Bronchial epithelial cell (primary cell): ENCODE data around the gene EFR3B. TPM values are rescaled to one million over a fixed set of nuclear protein-coding genes. Genes with fewer than 3 reads are reported as not detected.

ENCODE experiments used
- DNase-seq: peaks from one replicate; pipeline ENCODE4 v3.0.0-alpha.2; 2010; ENCODE audit warnings: low read depth
- FAIRE-seq: peaks from 2 replicates; lab custom pipeline; 2011; peaks lifted over from hg19 to GRCh38; lab: Jason Lieb, UNC
- H3K27me3 ChIP-seq: 2 replicates; pipeline ENCODE4 v1.5.1; 2011; ENCODE audit warnings: low read length; ENCODE audit not compliant: control insufficient read depth, insufficient read depth
- H3K36me3 ChIP-seq: 2 replicates; pipeline ENCODE4 v1.5.1; 2011; ENCODE audit warnings: low read length; ENCODE audit not compliant: control insufficient read depth, insufficient read depth
- H3K4me3 ChIP-seq: 2 replicates; pipeline ENCODE4 v1.5.1; 2011; ENCODE audit warnings: mild to moderate bottlenecking, low read depth, low read length, control low read depth
- total RNA-seq: library from RNA; depleted of rRNA; stranded (reverse); fragments of >200 nt; gene quantifications from 2 replicates; pipeline ENCODE4 v1.2.1, GENCODE V29; 2014
- TF ChIP-seq, protein P1 (sequence below): IDR thresholded peaks from 2 replicates; pipeline ENCODE4 v1.5.1; 2011; ENCODE audit warnings: mild to moderate bottlenecking, moderate library complexity, low read length, control low read depth, inconsistent platforms; ENCODE audit not compliant: insufficient read depth, severe bottlenecking

Gene EFR3B
- total RNA-seq, 1 donor from 2014 or later: not detected

DNA sequence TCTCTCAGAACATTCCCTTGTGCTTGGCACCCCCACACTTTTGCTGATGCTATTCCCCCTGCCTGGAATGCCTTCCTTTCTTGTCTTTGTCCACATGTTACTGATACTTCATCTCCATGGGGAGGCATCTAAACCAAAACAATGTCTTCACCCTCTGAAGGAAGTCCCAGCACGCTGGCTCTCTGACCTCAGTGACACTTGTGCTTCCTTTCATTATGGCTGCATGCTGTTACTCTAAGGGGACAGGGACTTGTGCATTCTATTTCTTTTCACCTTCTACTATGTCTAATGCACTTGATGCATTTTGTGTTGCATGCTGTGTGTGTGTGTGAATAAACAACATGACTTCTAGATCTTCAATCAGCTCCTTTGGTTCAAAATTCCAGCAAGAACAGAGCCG lies 24.6 kb downstream of the EFR3B start:
- Histone ChIP-seq H3K36me3 (no peaks in the 10 kb centered on the region), H3K4me3 (no peak overlapping the region), H3K27me3 (peaks cover 2% of the 10 kb centered on the region)
- FAIRE-seq (no peak), DNase-seq (no peak)
- TF ChIP-seq, protein P1, sequence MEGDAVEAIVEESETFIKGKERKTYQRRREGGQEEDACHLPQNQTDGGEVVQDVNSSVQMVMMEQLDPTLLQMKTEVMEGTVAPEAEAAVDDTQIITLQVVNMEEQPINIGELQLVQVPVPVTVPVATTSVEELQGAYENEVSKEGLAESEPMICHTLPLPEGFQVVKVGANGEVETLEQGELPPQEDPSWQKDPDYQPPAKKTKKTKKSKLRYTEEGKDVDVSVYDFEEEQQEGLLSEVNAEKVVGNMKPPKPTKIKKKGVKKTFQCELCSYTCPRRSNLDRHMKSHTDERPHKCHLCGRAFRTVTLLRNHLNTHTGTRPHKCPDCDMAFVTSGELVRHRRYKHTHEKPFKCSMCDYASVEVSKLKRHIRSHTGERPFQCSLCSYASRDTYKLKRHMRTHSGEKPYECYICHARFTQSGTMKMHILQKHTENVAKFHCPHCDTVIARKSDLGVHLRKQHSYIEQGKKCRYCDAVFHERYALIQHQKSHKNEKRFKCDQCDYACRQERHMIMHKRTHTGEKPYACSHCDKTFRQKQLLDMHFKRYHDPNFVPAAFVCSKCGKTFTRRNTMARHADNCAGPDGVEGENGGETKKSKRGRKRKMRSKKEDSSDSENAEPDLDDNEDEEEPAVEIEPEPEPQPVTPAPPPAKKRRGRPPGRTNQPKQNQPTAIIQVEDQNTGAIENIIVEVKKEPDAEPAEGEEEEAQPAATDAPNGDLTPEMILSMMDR: no peak

- FAIRE-seq (no peak), DNase-seq (no peak)
- TF ChIP-seq, protein P1: no peak
- Histone ChIP-seq H3K27me3 (peaks cover 2% of the 10 kb centered on the region), H3K4me3 (no peak overlapping the region), H3K36me3 (no peaks in the 10 kb centered on the region)
Measured at GRCh38 chr2:25068217-25068616, 26.3 kb downstream of the EFR3B start.

DNA sequence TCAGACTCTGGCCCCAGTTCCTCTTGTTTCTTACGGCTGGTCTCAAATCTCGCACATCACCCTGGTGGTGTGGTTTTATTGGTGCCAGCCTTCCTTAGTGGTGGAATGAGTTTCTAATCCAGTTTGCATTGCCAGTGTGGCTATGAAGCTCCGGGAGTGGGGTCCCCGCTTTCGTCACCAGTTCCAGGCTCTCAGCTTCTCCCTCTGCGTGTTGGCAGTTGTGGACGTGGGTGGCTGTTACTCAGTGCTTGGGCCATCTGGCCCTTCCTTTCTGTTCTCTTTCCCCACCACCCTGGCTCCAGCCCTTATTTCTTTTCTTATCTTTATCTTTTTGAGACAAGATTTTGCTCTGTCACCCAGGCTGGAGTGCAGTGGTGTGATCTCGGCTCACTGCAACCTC lies 30.1 kb downstream of the EFR3B start:
- FAIRE-seq (no peak), DNase-seq (no peak)
- TF ChIP-seq, protein P1: no peak
- peaks cover 9% of the 10 kb centered on the region for H3K27me3 ChIP-seq
- H3K4me3 ChIP-seq: no peak overlapping the region
- H3K36me3 ChIP-seq: no peaks in the 10 kb centered on the region

GRCh38 chr2:25072606-25073005 lies 30.7 kb downstream of the EFR3B start:
- DNase-seq (no peak), FAIRE-seq (no peak)
- TF ChIP-seq, protein P1: no peak
- Histone ChIP-seq H3K4me3 (no peak overlapping the region), H3K27me3 (peaks cover 9% of the 10 kb centered on the region), H3K36me3 (no peaks in the 10 kb centered on the region)

- DNase-seq (no peak), FAIRE-seq (no peak)
- H3K4me3 ChIP-seq: no peak overlapping the region
- TF ChIP-seq, protein P1: no peak
- no peaks in the 10 kb centered on the region for H3K36me3 ChIP-seq
- peaks cover 7% of the 10 kb centered on the region for H3K27me3 ChIP-seq
Measured at GRCh38 chr2:25073025-25073424, 31.1 kb downstream of the EFR3B start.

DNA sequence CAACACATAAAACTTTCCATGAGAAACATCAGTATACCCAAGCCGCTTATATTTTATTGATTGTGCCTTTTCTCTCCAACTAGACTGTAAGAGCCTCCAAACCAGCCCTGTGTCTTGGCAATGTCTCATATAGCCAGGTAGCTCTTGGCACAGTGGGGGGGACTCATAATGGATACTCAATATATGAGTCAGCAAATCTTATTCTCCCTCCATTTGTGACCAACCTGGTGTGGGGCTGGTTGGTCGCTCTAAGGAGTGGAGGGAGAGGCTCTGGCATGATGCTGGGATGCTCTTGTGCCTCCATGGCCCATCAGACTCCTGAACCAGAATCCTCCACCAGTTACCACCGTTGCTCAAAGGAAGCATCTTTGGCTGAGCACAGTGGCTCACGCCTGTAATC lies 32.0 kb downstream of the EFR3B start:
- FAIRE-seq: no peak
- no peaks in the 10 kb centered on the region for H3K36me3 ChIP-seq
- no peak for DNase-seq
- H3K27me3 ChIP-seq: peaks cover 7% of the 10 kb centered on the region
- TF ChIP-seq, protein P1: no peak
- H3K4me3 ChIP-seq: no peak overlapping the region
